ENCODE results near the gene PIGQ.

- no peak for TF ChIP-seq CTCF (IDR thresholded peaks at IDR 0.05; ENCODE audit: insufficient read depth, low read length, poor library complexity, severe bottlenecking)
- TF ChIP-seq EZH2phosphoT487 (conservative IDR thresholded peaks at IDR 0.05; ENCODE audit: low read length): no peak
These were observed 4.9 kb upstream of the PIGQ start for GRCh38 chr16:564690-565418.
